ENCODE results near the gene MIS12. TPM values are rescaled to one million over a fixed set of nuclear protein-coding genes. Genes with fewer than 3 reads are reported as not detected.
A peak's percentile ranks its signal among the peaks of the same experiment; 100 is the strongest.

Gene MIS12
- polyA plus RNA-seq, 3 donors: 6.9 to 10.8 (median 8.9) TPM

DNA sequence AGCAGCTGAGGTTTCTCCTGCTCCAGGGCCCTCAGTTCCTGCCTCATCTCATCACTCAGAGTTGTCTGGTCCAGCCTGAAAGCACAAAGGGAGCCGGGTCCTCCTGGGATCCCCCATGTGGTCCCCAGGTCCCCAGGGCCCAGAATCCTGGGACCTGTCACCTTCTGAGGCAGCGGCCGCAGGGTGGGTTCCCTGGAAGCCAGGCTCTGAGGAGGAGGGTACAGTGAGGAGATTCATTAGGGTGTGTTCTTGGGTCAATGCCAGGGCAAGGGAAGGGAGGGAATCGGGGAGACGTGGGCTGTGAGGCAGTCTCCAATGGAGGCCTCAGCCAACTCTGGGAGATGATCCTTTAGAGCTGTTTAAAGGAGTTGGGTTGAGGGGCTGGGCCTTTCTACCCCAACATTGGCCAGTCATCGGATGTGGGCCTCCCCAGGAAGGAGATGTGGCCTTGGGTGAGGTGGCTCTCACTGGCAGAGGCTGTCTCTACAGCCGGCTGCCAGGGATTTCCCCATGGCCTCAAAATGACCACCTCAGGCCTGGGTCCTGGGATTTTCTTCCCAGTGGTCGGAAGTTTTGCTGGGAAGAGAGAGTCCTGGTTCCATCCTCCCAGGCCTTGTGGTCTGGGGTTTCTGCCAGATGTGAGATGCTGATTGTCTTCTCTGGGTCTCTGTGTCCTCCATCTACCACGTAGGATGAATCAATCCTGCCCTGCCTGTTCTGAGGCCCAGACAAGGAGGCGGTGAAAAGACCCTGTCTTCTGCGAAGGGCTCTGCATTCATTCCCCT, 50.7 kb downstream of the MIS12 start:
- H3K79me2 ChIP-seq (ENCODE audit: insufficient read depth, low read length): no peaks in the 10 kb centered on the region
- H3K4me2 ChIP-seq (replicated peaks; ENCODE audit: extremely low read depth, low read length, poor library complexity, severe bottlenecking): no peak overlapping the region
- H3K27ac ChIP-seq (ENCODE audit: low read depth in 1 of 2, low read length in 2 of 2): no peak overlapping the region
- H3K36me3 Mint-ChIP-seq: peaks cover 94 to 100% of the 10 kb centered on the region in 2 donors
- peaks cover 0 to 2% (median 0%) of the 10 kb centered on the region in 3 donors for H3K27me3 Mint-ChIP-seq (ENCODE audit: low read depth in 3 of 3)
- WGBS (ENCODE audit: insufficient coverage): 94% methylated on average over 7 of the region's 11 CpGs
- H3K9me3 Mint-ChIP-seq: no peaks in the 10 kb centered on the region
- H3K27me3 ChIP-seq (ENCODE audit: control insufficient read depth in 2 of 2, insufficient read depth in 2 of 2, low read length in 2 of 2): no peaks in the 10 kb centered on the region
- H3K4me3 Mint-ChIP-seq: peak overlapping the region in 1 of 2 donors; percentile 4
- H3K9me3 ChIP-seq (replicated peaks in 1 of 2; ENCODE audit: control insufficient read depth in 1 of 2, insufficient read depth in 1 of 2, low read length in 2 of 2): no peaks in the 10 kb centered on the region
- peak overlapping the region in 2 of 7 donors; percentile 25 to 59 for H3K27ac Mint-ChIP-seq
- DNase-seq: no peak
- no peak overlapping the region for H2AFZ ChIP-seq (ENCODE audit: insufficient read depth, low read depth, low read length, poor library complexity, severe bottlenecking)
- no peaks in the 10 kb centered on the region for H3K4me1 Mint-ChIP-seq
- H3K4me3 ChIP-seq (replicated peaks in 1 of 3; ENCODE audit: low read depth in 2 of 3, low read length in 3 of 3): no peak overlapping the region
- H3K36me3 ChIP-seq (replicated peaks in 1 of 2; ENCODE audit: control insufficient read depth in 1 of 2, insufficient read depth in 2 of 2, low read length in 2 of 2): peaks cover 96 to 100% of the 10 kb centered on the region in 2 donors
- no peaks in the 10 kb centered on the region for H3K4me1 ChIP-seq (ENCODE audit: control insufficient read depth in 1 of 2, insufficient read depth in 2 of 2, low read length in 2 of 2)
- intact Hi-C loops (cut with micrococcal nuclease): no loop called here
- no peak overlapping the region for H3K9ac ChIP-seq (ENCODE audit: insufficient read depth, low read length, poor library complexity, severe bottlenecking)
- TF ChIP-seq, protein P1, sequence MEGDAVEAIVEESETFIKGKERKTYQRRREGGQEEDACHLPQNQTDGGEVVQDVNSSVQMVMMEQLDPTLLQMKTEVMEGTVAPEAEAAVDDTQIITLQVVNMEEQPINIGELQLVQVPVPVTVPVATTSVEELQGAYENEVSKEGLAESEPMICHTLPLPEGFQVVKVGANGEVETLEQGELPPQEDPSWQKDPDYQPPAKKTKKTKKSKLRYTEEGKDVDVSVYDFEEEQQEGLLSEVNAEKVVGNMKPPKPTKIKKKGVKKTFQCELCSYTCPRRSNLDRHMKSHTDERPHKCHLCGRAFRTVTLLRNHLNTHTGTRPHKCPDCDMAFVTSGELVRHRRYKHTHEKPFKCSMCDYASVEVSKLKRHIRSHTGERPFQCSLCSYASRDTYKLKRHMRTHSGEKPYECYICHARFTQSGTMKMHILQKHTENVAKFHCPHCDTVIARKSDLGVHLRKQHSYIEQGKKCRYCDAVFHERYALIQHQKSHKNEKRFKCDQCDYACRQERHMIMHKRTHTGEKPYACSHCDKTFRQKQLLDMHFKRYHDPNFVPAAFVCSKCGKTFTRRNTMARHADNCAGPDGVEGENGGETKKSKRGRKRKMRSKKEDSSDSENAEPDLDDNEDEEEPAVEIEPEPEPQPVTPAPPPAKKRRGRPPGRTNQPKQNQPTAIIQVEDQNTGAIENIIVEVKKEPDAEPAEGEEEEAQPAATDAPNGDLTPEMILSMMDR (IDR thresholded peaks at IDR 0.05): no peak
- peaks cover 94% of the 10 kb centered on the region for H4K20me1 ChIP-seq (ENCODE audit: insufficient read depth, low read length)

GRCh38 chr17:5539286-5539685, 52.9 kb downstream of the MIS12 start:
- no peak overlapping the region for H3K4me3 ChIP-seq (replicated peaks in 1 of 3; ENCODE audit: low read depth in 2 of 3, low read length in 3 of 3)
- DNase-seq: no peak
- peaks cover 92 to 100% of the 10 kb centered on the region in 2 donors for H3K36me3 ChIP-seq (replicated peaks in 1 of 2; ENCODE audit: control insufficient read depth in 1 of 2, insufficient read depth in 2 of 2, low read length in 2 of 2)
- peaks cover 0 to 2% (median 1%) of the 10 kb centered on the region in 3 donors for H3K27me3 Mint-ChIP-seq (ENCODE audit: low read depth in 3 of 3)
- H3K9me3 Mint-ChIP-seq: no peaks in the 10 kb centered on the region
- H3K4me3 Mint-ChIP-seq: no peak overlapping the region
- intact Hi-C loops (cut with micrococcal nuclease): no loop called here
- no peak overlapping the region for H2AFZ ChIP-seq (ENCODE audit: insufficient read depth, low read depth, low read length, poor library complexity, severe bottlenecking)
- no peaks in the 10 kb centered on the region for H3K4me1 ChIP-seq (ENCODE audit: control insufficient read depth in 1 of 2, insufficient read depth in 2 of 2, low read length in 2 of 2)
- no peaks in the 10 kb centered on the region for H3K27me3 ChIP-seq (ENCODE audit: control insufficient read depth in 2 of 2, insufficient read depth in 2 of 2, low read length in 2 of 2)
- no peak overlapping the region for H3K4me2 ChIP-seq (replicated peaks; ENCODE audit: extremely low read depth, low read length, poor library complexity, severe bottlenecking)
- no peak overlapping the region for H3K9ac ChIP-seq (ENCODE audit: insufficient read depth, low read length, poor library complexity, severe bottlenecking)
- H3K36me3 Mint-ChIP-seq: peaks cover 93 to 99% of the 10 kb centered on the region in 2 donors
- peak overlapping the region in 1 of 7 donors; percentile 59 for H3K27ac Mint-ChIP-seq
- peaks cover 96% of the 10 kb centered on the region for H4K20me1 ChIP-seq (ENCODE audit: insufficient read depth, low read length)
- H3K79me2 ChIP-seq (ENCODE audit: insufficient read depth, low read length): no peaks in the 10 kb centered on the region
- WGBS (ENCODE audit: insufficient coverage): 99% methylated on average over 7 of the region's 8 CpGs
- H3K27ac ChIP-seq (ENCODE audit: low read depth in 1 of 2, low read length in 2 of 2): no peak overlapping the region
- H3K4me1 Mint-ChIP-seq: no peaks in the 10 kb centered on the region
- TF ChIP-seq, protein P1 (IDR thresholded peaks at IDR 0.05): no peak
- no peaks in the 10 kb centered on the region for H3K9me3 ChIP-seq (replicated peaks in 1 of 2; ENCODE audit: control insufficient read depth in 1 of 2, insufficient read depth in 1 of 2, low read length in 2 of 2)

Measured in CD14-positive monocyte (primary cell).